Right atrium auricular region (tissue), 2 donors: ENCODE results near the gene HMGB3. TPM values are rescaled to one million over a fixed set of nuclear protein-coding genes. Genes with fewer than 3 reads are reported as not detected.

Experiments
- DNase-seq: peaks from one replicate; pipeline ENCODE4 v3.0.0-alpha.2; 2019; ENCODE audit warnings: low spot score
- H3K27ac ChIP-seq, 2 donors: fragments of 200-600 bp; sonication (generic); 1 replicate in 1 of 2; 2 replicates in 1 of 2; pipeline ENCODE4 v1.5.1; 2016 to 2019
- H3K27me3 ChIP-seq, 2 donors: fragments of 200-600 bp; sonication (generic); one replicate each; pipeline versions ENCODE4 v1.5.1 to v1.6.0; 2017 to 2019
- H3K36me3 ChIP-seq: fragments of 200-600 bp; sonication (generic); one replicate; pipeline ENCODE4 v1.5.1; 2016
- H3K4me1 ChIP-seq, 2 donors: fragments of 200-600 bp; sonication (generic); one replicate each; pipeline versions ENCODE4 v1.5.1 to v1.6.0; 2017 to 2019
- H3K4me3 ChIP-seq, 2 donors: fragments of 200-600 bp; sonication (generic); 1 replicate in 1 of 2; 2 replicates in 1 of 2; pipeline ENCODE4 v1.5.1; 2017 to 2019; ENCODE audit warnings: mild to moderate bottlenecking in 1 of 2, moderate library complexity in 1 of 2
- H3K9me3 ChIP-seq, 2 donors: fragments of 200-600 bp; sonication (generic); one replicate each; pipeline ENCODE4 v1.5.1; 2019
- CTCF ChIP-seq, 2 donors: fragments of 200-600 bp; sonication (generic); IDR thresholded peaks; one replicate each; pipeline ENCODE4 v1.5.1; 2019; ENCODE audit warnings: antibody characterized with exemption in 2 of 2
- total RNA-seq, 2 donors: library from RNA; depleted of rRNA; stranded (reverse); fragments of >200 nt; gene quantifications; one replicate each; pipeline ENCODE4 v1.1.0, GENCODE V29; 2016

HMGB3 gene
- total RNA-seq, 2 donors from 2014 or later: 1.1 to 2.6 TPM

DNA sequence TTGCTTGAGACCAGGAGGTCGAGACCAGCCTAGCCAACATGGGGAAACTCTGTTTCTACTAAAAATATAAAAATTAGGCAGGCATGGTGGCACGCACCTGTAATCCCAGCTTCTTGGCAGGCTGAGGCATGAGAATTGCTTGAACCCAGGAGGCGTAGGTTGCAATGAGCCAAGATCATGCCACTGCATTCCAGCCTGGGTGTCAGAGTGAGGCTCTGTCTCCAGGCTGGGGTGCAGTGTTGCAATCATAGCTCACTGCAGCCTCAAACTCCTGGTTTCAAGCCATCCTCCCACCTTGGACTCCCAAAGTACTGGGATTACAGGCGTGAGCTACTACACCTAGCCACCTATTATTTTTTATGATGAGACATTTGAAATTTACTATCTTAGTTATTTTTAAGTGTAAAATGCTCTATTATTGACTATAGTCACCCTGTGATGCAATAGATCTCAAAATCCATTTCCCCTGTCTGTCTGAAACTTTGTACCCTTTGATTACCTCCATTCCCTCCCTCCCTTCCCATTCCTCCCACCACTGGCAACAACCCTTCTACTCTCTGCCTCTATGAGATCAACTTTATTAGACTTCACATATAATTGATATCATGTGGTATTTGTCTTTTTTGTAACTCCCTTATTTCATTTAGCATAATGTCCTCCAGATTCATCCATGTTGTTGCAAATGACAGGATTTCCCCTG lies 23.4 kb downstream of the HMGB3 start:
- Histone ChIP-seq H3K9me3 (no peaks in the 10 kb centered on the region), H3K27ac (no peak overlapping the region), H3K27me3 (no peaks in the 10 kb centered on the region), H3K4me3 (no peak overlapping the region), H3K36me3 (no peaks in the 10 kb centered on the region), H3K4me1 (no peaks in the 10 kb centered on the region)
- DNase-seq: no peak
- no peak for TF ChIP-seq CTCF (IDR thresholded peaks at IDR 0.05)

GRCh38 chrX:151009582-151009981 lies 26.4 kb downstream of the HMGB3 start:
- no peaks in the 10 kb centered on the region for H3K4me1 ChIP-seq
- no peak overlapping the region for H3K4me3 ChIP-seq
- H3K27ac ChIP-seq: no peak overlapping the region
- no peak for DNase-seq
- H3K36me3 ChIP-seq: no peaks in the 10 kb centered on the region
- no peak for TF ChIP-seq CTCF (IDR thresholded peaks at IDR 0.05)
- H3K27me3 ChIP-seq: no peaks in the 10 kb centered on the region
- no peaks in the 10 kb centered on the region for H3K9me3 ChIP-seq

DNA sequence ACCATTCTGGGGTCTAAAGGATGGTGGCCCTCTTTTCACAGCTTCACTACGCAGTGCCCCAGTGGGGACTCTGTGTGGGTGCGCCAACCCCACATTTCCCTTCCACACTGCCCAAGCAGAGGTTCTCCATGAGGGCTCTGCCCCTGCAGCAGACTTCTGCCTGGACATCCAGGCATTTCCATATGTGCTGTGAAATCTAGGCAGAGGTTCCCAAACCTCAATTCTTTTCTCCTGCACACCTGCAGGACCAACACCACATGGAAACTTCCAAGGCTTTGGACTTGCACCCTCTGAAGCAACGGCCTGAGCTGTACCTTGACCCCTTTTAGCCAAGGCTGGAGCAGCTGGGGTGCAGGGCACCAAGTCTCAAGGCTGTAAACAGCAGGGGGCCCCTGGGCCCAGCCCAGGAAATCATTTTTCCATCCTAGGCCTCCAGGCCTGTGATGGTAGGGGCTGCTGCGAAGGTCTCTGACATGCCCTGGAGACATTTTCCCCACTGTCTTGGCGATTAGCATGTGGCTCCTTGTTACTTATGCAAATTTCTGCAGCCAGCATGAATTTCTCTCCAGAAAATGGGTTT lies 30.1 kb downstream of the HMGB3 start:
- Histone ChIP-seq H3K4me1 (no peaks in the 10 kb centered on the region), H3K9me3 (no peaks in the 10 kb centered on the region), H3K27ac (no peak overlapping the region), H3K27me3 (no peaks in the 10 kb centered on the region), H3K4me3 (no peak overlapping the region), H3K36me3 (no peaks in the 10 kb centered on the region)
- no peak for DNase-seq
- TF ChIP-seq CTCF (IDR thresholded peaks at IDR 0.05): no peak

GRCh38 chrX:151015684-151016083 lies 32.5 kb downstream of the HMGB3 start:
- no peaks in the 10 kb centered on the region for H3K9me3 ChIP-seq
- no peaks in the 10 kb centered on the region for H3K36me3 ChIP-seq
- H3K4me3 ChIP-seq: no peak overlapping the region
- H3K4me1 ChIP-seq: no peaks in the 10 kb centered on the region
- no peak for DNase-seq
- H3K27ac ChIP-seq: no peak overlapping the region
- no peaks in the 10 kb centered on the region for H3K27me3 ChIP-seq
- no peak for TF ChIP-seq CTCF (IDR thresholded peaks at IDR 0.05)

DNA sequence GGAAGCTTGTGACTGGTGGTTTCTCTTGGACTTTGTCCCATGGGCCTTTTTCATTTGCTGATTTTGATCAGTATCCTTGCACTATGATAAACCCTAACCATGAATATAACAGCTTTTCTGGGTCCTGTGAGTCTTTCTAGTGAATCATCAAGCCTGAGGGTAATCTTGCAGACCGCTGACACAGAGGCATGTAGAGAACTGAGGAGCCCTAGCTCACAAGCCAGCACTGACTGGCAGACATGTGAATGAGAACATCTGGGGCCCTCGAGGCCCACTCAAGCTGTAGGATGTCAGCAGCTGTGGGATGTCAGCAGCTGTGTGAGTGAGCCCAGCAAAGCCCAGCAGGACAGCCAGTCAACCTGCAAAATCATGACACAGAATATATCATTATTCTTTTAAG lies 36.7 kb downstream of the HMGB3 start:
- Histone ChIP-seq H3K27me3 (no peaks in the 10 kb centered on the region), H3K4me1 (no peaks in the 10 kb centered on the region), H3K27ac (no peak overlapping the region), H3K9me3 (no peaks in the 10 kb centered on the region), H3K36me3 (no peaks in the 10 kb centered on the region), H3K4me3 (no peak overlapping the region)
- no peak for TF ChIP-seq CTCF (IDR thresholded peaks at IDR 0.05)
- DNase-seq: no peak

GRCh38 chrX:151030845-151031244 lies 47.7 kb downstream of the HMGB3 start:
- Histone ChIP-seq H3K27me3 (no peaks in the 10 kb centered on the region), H3K4me3 (no peak overlapping the region), H3K36me3 (no peaks in the 10 kb centered on the region), H3K27ac (no peak overlapping the region), H3K4me1 (no peaks in the 10 kb centered on the region), H3K9me3 (no peaks in the 10 kb centered on the region)
- TF ChIP-seq CTCF (IDR thresholded peaks at IDR 0.05): no peak
- no peak for DNase-seq
